HG03095 (cell line): ENCODE data around the gene GFPT1.
"Not testable (repeated sequence)": the region's sequence is repeated elsewhere in the genome, so short reads cannot be mapped to it uniquely, and the experiment has no call there.

Experiments used
- ATAC-seq: cut with Tn5 transposase; IDR thresholded peaks from one replicate; pipeline ENCODE4 v1.9.1; 2021; ENCODE audit warnings: moderate library complexity; ENCODE audit not compliant: unreplicated experiment

The GFPT1 gene

DNA sequence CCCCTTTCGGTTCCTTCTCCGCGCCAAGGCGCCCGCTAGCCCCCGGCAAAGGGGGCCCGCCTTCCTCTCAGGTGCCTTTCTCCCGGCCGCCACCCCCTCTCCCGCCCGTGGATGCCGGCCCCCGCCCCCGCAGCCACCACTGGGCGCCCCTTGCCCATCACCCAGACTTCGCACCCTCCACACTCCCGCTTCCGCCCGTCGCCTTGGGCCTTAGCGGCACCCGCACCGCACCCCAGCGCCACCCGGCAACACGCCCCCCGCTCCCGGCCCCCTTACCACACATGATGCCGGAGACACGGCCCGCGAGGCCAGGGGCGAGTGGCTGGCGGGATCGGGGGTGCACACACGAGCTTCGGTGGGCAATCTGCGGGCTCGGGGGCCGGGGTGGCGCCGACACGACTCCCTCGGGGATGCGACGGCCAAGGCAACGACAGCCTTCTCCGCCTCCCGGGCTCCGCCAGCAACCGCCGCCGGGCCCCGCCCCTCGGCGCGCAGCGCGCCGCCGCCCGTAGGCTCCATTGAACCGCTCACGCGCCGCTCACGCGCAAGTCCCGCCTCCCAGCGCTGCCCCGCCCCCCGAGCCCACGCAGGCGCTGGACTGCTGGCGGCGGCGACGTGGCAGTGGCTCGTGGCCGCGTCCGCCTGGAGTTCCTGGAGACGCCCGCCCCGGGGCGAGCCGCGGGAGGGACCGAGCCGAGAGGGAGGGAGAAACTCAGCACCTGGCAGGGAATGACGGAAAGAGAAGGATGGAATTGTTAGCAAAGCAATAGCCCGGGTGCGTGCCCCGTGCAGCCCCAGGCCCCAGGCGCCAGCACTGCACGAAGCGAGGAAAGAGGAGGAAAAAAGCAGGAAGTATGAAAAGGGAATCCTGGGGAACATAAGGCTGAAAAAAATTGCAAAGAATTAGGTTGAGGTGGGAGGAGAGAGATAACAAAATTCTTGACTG is at the start of gene GFPT1:
Gene GFPT1 (minus strand): TSS at position 439 of the 946 bp plus-strand sequence. CDS start 156 bp downstream, at position 283.
- peak; percentile 84 for ATAC-seq

DNA sequence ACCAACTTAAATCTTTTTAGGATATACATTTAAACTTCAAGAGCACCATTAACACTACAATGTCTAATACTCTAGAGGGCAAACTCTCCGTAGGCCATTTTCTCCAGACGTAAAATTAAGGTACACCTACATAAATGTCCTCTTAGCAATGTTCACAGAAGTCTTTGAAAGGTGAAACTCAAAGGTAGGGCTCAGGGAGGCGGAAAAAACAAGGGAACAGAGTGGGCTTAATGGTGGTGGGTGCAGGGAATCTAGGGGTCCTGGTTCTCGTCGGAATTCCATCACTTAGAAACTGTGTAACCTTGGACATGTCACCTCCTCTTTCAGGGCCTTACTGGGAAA is 49.5 kb upstream of the GFPT1 start:
- ATAC-seq, result no peak

DNA sequence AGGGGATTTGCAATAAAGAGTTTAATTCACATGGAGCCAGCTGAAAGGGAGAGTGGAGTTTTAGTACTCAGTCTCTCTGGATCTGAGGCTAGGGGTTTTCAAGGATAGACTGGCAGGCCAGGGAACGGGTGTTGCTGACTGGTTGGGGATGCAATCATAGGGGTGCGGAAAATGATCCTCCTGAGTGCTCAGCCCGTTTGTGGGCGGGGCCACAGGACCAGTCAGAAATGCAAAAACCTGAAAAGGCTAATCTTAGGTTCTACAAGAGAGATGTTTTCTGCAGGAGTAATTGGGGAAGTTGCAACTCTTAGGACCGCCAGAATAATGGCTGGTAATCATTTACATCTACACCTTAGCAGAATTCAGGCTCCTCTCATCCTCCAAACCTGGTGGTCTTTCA is 47.7 kb upstream of the GFPT1 start:
- ATAC-seq, result no peak

DNA sequence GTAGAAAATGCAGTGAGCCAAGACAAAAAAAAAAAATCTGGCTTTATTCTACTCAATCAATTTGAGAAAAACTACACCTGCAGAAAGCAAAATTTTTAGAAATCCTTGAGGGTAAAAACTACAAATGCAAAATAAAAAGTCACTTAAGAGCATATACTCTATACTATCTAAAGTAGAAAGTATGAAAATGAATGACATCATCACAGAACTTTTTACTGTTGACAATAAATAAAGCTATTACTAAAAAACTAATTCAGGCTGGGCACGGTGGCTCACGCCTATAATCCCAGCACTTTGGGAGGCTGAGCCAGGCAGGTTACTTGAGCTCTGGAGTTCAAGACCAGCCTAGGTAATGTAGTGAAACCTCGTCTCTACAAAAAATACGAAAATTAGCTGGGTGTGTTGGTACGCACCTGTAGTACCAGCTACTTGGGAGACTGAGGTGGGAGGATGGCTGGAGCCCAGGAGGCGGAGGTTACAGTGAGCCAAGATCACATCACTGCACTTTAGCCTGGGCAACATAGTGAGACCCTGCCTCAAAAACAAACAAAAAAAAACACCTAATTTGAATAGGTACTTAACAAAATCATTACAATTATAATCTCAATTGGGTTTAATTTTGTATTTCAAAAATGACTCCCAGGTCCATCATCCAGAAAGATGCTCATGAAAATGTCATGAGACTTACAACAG is 42.6 kb upstream of the GFPT1 start:
- ATAC-seq, result no peak

DNA sequence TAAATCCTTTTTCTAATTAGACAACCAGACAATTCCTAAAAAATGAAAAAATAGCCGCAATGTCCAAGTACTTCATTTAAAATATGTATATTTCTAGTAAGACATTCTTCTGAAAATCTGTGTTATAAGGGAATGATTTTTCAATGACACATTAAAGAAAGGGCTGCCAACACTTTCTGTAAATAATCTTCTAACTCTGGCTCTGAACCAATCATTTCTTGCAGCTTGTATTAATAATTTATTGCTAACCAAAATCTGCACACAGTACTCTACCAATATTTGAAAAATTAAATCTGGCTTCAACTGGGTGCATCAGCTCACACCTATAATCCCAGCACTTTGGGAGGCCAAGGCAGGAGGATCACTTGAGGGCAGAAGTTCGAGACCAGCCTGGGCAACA is 42.0 kb upstream of the GFPT1 start:
- no peak for ATAC-seq

DNA sequence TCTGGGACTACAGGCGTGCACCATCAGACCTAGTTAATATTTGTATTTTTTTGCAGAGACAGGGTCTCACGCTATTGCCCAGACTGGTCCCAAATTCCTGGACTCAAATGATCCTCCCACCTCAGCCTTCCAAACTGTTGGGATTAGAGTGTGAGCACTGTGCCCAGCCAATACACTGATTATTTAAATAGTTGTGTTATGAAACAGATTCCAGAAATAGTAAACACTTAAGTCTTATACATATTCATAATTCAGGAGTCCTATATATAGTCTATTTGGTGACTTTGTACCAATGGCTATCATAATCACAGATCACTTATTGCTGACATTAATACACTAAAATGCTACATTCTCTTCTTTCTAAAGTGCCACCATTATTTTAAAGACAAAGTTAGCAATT is 37.4 kb upstream of the GFPT1 start:
- ATAC-seq, result no peak

DNA sequence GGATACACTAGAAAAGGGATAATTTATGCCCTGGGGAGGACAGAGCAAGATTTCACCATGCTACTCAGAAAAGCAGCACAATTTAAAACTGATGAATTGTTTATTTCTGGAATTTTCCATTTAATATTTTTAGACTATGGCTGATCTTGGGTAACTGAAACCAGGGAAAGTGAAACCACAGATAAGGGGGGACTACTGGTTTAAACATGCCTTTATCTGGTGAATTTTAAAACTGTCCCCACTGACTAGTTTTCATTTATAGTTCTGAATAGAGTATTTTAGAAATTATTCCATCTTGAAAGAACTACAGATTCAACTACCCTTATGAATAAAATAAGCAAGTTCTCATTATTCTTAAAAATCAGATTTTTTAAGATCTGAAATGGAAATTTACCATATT is 35.2 kb upstream of the GFPT1 start:
- ATAC-seq, result no peak

DNA sequence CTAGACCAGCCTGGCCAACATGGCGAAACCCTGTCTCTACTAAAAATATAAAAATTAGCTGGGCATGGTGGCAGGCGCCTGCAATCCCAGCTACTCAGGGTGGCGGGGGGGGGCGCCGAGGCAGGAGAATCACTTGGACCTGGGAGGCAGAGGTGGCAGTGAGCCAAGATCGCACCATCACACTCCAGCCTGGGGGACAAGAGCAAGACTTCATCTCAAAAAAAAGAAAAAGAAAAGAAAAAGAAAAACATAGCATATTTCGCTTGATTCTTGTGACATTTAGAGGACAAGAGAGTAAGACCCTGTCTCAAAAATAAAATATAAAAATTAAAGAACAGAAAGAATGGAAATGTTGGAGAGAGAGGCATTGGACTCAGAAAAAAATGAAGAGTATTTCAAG is 32.1 kb upstream of the GFPT1 start:
- not testable (repeated sequence) for ATAC-seq

DNA sequence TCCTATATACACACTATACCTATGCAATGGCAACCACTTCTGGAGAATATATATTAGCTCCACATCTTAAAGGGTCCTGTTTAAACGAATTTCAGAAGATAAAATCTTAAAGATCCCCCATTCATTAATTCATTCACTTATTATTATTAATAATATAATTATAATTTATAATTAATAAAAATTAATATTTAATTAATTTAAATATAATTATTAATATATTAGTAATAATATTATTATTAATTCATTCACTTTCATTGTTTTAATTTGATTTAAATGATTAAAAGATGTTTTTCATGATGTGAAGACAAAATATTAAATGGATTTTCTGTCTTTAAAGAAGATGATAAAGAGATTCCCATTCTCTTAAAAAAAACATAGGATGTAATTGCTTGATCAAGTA is 29.1 kb upstream of the GFPT1 start:
- ATAC-seq, result no peak

DNA sequence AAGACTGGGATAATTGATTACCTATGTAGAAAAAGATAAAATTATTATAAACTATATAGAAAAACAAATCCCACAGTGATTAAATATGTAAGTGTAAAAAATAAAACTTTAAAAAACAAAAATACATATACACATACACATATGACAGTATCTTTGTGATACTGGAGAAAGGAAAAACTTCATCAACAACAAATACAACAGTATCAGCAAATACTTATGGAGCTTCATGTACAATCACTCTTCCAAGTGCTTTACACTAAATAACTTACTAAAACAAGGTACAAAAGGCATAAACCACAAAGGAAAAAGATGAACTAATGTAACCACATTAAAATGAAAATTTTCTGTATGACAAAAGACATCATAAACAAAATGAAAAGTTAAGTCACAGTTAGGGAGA is 24.1 kb upstream of the GFPT1 start:
- ATAC-seq, result no peak

DNA sequence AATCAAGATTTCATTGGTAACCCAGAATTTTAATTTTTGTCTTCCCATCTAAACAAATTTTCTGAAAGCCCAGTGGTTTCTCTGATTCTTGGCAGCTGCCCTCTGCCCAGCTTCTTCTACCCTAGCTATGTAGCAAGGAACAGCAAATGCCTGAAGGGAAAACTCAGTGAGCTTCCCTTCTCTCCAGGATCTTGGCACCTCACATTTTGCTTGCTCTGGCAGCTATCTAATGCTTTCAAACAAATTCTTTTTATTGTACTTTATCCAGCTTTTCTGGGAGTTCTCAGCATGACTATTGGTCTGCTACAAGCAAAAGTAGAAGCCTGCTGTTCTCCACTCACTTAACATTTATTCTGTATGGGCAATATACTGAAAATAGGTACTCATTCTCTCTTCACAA is 18.3 kb upstream of the GFPT1 start:
- no peak for ATAC-seq

DNA sequence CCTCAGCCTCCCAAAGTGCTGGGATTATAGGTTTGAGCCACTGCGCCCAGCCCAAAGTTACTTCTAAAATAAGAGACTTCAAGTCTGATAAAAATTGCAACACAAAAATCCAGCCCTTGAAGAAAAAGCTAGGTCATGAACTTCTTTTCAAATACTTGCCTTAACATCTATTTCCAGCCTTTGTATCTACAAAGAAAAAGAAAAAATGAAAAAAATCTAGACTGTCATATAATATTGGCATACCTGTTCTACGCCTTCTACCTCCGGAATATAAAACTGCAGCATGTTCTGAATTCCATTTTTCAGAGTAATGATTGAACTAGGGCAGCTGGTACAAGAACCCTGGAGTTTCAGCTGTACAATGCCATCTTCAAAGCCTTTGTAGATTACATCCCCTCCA is 13.1 kb upstream of the GFPT1 start:
- ATAC-seq, result no peak

DNA sequence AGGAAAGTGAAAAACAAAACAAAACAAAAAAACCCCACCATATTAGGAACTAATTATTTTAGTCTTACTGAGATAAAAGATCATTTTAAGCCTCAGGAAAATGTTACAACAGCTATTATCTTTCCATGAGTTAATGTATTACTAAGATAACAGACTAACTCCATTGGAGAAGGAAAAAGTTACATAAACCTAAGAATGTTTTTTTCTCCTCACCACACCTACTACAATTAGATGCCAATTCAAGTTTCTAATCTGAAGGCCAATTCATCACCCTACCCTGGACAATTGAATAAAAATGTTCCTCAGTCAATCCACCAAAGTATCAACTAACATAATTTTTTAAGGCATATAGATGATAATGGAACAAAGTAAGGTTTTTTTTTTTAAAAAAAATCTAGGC is 10.2 kb upstream of the GFPT1 start:
- ATAC-seq, result no peak

DNA sequence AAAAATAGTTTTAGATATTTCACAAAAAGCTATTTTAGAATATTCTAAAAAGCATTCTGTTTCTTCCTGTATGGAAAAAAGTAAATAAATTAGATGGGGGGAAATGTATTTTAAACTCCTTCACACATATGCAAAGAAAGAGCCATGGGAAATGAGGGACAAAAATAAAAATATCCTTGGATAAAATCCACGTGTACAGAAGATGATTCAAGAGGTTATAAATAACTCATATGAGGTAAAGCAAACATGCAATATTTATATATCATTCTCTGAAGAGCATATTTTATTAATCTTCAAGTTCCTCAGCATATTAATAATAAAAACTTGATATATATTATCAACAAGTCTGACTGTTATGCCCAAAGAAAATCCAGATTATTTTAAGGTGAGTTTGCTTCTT is 8.8 kb upstream of the GFPT1 start:
- no peak for ATAC-seq

DNA sequence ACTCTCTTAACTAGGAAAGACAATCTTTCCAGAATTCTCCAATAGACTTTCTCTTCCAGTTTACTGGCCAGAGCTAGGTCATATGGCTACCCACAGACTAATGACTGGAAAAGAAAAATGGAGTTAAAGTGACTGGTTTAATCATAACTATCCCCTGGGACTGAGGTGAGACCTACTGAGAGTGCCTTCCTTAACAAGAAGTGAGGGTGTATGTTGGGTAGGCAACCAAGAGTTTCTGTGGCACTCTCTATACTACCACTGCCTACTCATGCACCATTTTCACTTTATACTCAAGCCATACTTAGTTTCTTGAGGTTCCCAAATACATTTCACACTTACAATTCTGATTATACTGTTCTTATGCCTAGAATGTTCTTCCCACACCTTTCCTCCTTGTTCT is 6.9 kb upstream of the GFPT1 start:
- no peak for ATAC-seq

DNA sequence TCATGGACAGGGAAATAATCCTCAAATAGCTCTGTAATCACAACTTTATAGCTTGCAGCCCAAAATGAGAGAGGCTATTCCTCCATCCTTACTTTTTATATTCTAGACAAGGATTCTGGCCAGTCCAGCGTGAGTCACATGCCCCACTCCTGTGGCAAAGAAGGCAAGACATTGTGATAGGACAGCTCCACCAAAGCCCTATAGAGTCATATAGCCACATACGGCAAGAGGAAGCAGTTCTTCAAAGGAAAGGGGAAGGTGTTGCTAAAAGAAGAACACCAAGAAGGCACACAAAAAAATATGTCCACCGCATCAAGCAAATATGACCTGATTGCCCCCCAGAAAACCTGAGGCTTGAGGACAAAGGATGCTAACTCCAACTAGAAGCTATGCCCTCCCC is 3.4 kb upstream of the GFPT1 start:
- ATAC-seq, result no peak

DNA sequence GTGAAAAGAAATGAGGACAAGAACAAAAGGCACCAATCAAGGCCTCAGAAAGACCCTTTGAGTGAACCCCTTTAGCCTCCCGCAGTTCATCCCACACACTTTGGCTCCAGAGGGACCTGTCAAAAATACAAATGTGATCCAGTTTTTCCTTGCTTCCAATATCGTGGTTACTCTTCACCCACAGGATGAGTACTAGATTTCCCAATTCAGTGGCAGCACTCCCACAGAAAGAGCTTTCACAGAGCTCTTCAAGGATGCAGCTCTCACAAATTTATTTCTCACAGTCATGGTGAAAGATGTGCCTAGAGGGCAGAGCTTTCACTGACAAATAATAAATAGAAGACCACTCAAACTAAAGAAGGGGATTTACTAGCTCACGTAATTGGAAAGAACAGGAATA is 3.0 kb upstream of the GFPT1 start:
- ATAC-seq, result no peak

DNA sequence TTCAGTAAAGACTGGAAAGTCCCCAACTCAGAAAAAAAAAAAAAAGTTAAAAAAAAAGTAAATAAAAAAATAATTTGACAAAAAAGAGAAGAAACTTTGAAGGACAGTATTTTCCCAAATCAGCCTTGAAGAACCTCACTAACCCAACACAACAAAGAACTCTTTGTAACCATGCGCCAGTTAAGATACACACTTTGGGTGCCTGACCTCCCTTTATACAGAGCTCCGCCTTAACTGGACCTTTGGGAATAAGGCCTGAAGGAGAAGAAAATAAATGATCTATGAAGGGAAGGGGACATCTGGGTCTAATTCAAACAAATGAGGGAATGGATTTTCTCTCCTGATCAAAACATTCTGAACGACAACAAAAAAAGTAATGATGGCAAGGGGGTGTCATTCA is 2.2 kb upstream of the GFPT1 start:
- no peak for ATAC-seq

DNA sequence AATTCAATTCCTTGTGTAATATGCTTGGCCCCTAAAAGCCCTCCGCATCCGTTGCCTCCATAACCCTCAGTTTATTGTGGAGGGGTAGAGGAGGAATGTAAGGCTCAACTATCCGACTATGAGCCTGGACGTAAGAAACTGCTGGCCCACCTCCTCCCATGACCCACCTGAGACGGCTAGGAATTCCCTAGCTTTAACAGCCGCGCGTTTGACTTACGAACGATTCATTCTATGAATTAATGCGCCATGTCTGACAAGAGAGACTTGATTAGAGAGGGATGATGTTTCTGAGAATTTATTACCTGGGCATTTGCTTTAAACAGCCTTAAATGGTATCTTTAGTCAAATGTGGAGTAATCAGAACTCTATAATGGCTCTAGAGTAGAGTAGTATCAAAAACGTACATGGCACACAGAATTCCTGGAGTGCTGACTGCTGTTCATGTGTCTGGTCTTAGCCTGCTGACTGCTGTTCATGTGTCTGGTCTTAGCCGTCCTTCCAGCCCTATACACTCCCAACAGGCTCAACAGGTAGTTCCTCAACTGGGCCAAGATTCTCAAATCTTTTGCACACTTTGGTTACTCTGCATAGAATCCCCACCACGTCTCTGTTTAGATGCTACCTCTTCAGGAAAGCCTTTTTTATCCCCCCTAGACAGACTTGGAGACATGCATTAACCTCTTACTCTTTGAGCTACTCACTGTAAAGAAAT is 899 bp upstream of the GFPT1 start:
- ATAC-seq, result no peak

DNA sequence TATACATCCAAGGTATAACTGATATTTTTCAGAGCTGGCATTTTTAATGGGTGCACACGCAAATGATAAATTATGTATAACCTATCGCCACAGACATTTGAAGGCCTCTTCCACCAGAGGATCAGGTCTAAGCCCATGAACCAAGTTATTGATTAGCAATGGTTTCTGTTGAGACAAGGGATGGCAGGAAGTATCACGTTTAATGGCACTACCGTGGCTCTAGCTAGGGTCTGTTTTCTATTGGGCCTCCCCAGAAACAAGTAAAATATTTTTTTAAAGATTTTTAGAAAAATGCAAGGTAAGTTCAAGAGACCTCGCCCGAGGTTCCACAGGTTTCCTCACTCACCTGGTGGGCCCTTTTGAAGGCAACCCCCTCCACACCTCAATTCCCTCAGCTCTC is 667 bp downstream of the GFPT1 start:
- no peak for ATAC-seq

DNA sequence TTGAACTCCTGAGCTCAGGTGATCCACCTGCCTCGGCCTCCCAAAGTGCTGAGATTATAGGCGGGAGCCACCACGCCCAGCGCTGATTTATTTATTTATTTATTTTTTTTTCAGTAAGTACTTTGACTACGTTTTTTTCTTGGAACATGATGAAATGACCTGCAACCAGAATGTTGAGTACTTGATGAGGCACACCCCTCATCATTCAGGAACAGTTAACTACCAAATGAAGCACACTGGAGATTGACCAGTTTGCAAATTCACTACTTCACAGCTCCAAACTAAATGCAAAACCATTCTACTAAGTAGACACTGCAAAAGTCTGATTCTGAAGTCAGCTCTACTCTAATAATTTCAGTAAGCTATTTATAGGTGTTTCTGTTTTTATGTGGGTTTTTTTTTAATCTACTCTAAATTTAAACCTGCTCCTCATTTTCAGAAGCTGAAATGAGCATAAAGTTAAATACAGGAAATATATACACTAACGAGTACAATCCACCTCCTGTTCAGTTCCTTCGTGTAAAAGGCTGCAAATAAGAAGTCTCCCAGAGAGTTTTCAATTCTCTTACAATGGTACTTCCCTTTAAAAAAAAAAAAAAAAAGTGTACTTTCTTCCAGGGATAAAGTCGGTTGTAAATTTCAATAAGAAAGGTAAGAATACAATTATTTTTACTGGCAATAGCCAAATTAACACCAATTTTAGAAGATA is 1.4 kb downstream of the GFPT1 start:
- ATAC-seq, result no peak
